ENCODE results near the gene RAB3C.

The RAB3C gene

GRCh38 chr5:58622936-58623871 lies 40.3 kb downstream of the RAB3C start:
- no peak for TF ChIP-seq CTCF (conservative IDR thresholded peaks at IDR 0.05; ENCODE audit: low read depth, low read length)
- Histone ChIP-seq H3K27ac (no peak overlapping the region), H3K4me3 (IDR thresholded peaks at IDR 0.05; ENCODE audit: insufficient read depth, low read depth, low read length) (no peak overlapping the region), H3K27me3 (ENCODE audit: insufficient read depth, low read depth) (no peaks in the 10 kb centered on the region), H3K9ac (no peak overlapping the region), H3K4me1 (ENCODE audit: low read depth, poor library complexity, severe bottlenecking) (no peaks in the 10 kb centered on the region), H4K20me1 (ENCODE audit: insufficient read depth) (no peaks in the 10 kb centered on the region), H3K36me3 (ENCODE audit: insufficient read depth) (no peaks in the 10 kb centered on the region), H2AFZ (ENCODE audit: low read depth) (no peak overlapping the region), H3K4me2 (no peak overlapping the region), H3K79me2 (ENCODE audit: insufficient read depth, low read depth) (no peaks in the 10 kb centered on the region)

- no peak overlapping the region for H3K9ac ChIP-seq
Measured at GRCh38 chr5:58628626-58629025, 45.8 kb downstream of the RAB3C start.

GRCh38 chr5:58629271-58630159 lies 46.6 kb downstream of the RAB3C start:
- Histone ChIP-seq H3K27me3 (ENCODE audit: insufficient read depth, low read depth) (no peaks in the 10 kb centered on the region), H3K36me3 (ENCODE audit: insufficient read depth) (no peaks in the 10 kb centered on the region), H4K20me1 (ENCODE audit: insufficient read depth) (no peaks in the 10 kb centered on the region), H3K4me3 (IDR thresholded peaks at IDR 0.05; ENCODE audit: insufficient read depth, low read depth, low read length) (no peak overlapping the region), H3K9ac (no peak overlapping the region), H3K27ac (no peak overlapping the region), H2AFZ (ENCODE audit: low read depth) (no peak overlapping the region), H3K4me1 (ENCODE audit: low read depth, poor library complexity, severe bottlenecking) (peaks cover 9% of the 10 kb centered on the region), H3K4me2 (no peak overlapping the region), H3K79me2 (ENCODE audit: insufficient read depth, low read depth) (no peaks in the 10 kb centered on the region)
- TF ChIP-seq CTCF (conservative IDR thresholded peaks at IDR 0.05; ENCODE audit: low read depth, low read length) = no peak

More at GRCh38 chr5:58628626-58629025, 45.8 kb downstream of the RAB3C start:
- no peak overlapping the region for H3K4me3 ChIP-seq (IDR thresholded peaks at IDR 0.05; ENCODE audit: insufficient read depth, low read depth, low read length)
- H4K20me1 ChIP-seq (ENCODE audit: insufficient read depth) = no peaks in the 10 kb centered on the region
- TF ChIP-seq CTCF (conservative IDR thresholded peaks at IDR 0.05; ENCODE audit: low read depth, low read length) = no peak
- no peak overlapping the region for H2AFZ ChIP-seq (ENCODE audit: low read depth)
- no peak overlapping the region for H3K4me2 ChIP-seq
- no peaks in the 10 kb centered on the region for H3K79me2 ChIP-seq (ENCODE audit: insufficient read depth, low read depth)
- H3K36me3 ChIP-seq (ENCODE audit: insufficient read depth) = no peaks in the 10 kb centered on the region
- H3K27ac ChIP-seq = no peak overlapping the region
- no peaks in the 10 kb centered on the region for H3K27me3 ChIP-seq (ENCODE audit: insufficient read depth, low read depth)
- H3K4me1 ChIP-seq (ENCODE audit: low read depth, poor library complexity, severe bottlenecking) = peaks cover 9% of the 10 kb centered on the region

GRCh38 chr5:58631895-58632294 lies 49.0 kb downstream of the RAB3C start:
- H3K79me2 ChIP-seq (ENCODE audit: insufficient read depth, low read depth) = no peaks in the 10 kb centered on the region
- H2AFZ ChIP-seq (ENCODE audit: low read depth) = no peak overlapping the region
- peak overlapping the region; percentile 4; the same call in 1 of the 2 replicates for H3K27ac ChIP-seq

More at GRCh38 chr5:58631895-58632294, 49.0 kb downstream of the RAB3C start:
- Histone ChIP-seq H3K27me3 (ENCODE audit: insufficient read depth, low read depth) (no peaks in the 10 kb centered on the region), H3K4me1 (ENCODE audit: low read depth, poor library complexity, severe bottlenecking) (peaks cover 9% of the 10 kb centered on the region), H3K4me2 (no peak overlapping the region), H3K4me3 (IDR thresholded peaks at IDR 0.05; ENCODE audit: insufficient read depth, low read depth, low read length) (no peak overlapping the region), H3K36me3 (ENCODE audit: insufficient read depth) (no peaks in the 10 kb centered on the region), H4K20me1 (ENCODE audit: insufficient read depth) (no peaks in the 10 kb centered on the region), H3K9ac (no peak overlapping the region)
- no peak for TF ChIP-seq CTCF (conservative IDR thresholded peaks at IDR 0.05; ENCODE audit: low read depth, low read length)
